GM18858 (cell line): ENCODE results near the gene KRT33A.

Experiments used
- ATAC-seq: cut with Tn5 transposase; IDR thresholded peaks from one replicate; pipeline ENCODE4 v1.9.1; 2021; ENCODE audit not compliant: unreplicated experiment

The KRT33A gene

DNA sequence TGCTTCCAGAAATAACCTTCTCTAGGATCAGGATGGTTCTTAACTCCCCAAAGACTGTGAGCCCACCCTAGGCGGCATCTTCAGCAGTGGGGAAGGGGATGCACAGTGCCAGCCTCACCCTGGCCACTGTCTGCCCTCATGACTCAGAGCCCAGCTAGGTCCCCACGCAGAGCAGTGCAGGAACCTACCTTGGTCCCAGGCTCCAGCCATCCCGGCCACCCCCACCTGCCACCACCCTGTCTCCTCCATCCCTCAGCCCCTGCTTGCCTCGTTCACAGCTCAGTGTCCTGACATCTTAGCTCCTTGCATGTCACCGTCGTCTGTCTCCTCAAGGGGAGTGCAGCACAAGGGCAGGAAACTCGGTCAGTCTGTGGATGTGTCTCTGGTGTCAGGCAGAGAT, 19.0 kb downstream of the KRT33A start:
- no peak for ATAC-seq

GRCh38 chr17:41329279-41329948, 21.2 kb downstream of the KRT33A start:
- ATAC-seq, result no peak

GRCh38 chr17:41328207-41328606, 22.4 kb downstream of the KRT33A start:
- ATAC-seq, result no peak

DNA sequence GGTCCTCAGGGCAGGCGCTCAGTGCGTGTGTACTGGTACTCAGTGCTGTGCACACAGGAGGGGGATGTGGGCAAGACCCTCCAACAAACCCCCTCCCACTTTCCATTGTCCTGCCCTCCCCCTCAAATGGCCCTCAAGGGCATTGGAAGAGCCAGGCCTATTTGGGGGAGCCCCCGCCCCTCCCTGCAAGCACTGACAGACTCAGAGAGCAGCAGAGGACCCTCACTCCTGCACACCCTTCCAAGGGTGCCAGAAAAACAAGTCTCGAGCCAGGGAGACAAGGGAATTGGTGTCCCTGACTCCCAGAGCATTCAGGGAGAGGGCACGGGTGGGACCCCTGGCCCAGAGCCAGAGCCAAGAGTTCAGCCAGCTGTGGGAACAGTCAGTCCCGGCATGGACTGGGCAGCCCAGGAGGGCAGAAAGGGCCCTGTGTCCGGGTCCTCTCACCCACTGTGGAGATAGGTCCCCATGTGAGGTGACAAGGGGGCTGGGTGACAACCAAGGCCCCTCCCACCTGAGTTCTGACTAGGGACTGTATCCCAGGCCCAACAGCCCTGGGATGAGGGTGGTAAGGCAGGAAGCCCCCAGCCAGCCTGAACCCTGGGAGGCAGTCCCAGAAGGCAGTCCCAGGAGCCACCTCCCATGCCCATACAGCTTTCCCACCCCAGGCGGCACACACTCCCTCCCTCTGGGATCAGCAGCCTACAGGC, 23.1 kb downstream of the KRT33A start:
- no peak for ATAC-seq

GRCh38 chr17:41326173-41327145, 24.2 kb downstream of the KRT33A start:
- ATAC-seq, result no peak

- ATAC-seq, result no peak
These were observed 25.0 kb downstream of the KRT33A start for GRCh38 chr17:41325611-41326010.

DNA sequence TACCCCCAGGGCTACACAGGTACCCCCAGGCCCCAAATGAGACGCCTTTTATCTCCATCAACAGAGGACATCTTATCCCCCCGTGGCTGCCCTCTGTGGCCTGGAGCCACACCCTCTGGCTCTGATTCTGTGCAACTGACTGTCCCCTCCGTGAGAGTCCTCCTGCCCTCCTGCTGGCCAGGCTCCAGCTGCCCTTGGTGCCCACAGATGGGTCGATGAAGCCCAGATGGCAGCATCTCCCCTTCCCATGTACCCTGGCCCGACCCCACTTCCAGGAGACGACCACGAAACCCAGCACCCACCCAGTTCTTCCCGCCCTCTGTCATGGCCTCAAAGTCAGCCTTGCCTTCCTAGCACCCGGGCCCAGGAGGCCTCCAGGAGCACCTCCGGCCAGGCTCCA, 25.5 kb downstream of the KRT33A start:
- no peak for ATAC-seq

DNA sequence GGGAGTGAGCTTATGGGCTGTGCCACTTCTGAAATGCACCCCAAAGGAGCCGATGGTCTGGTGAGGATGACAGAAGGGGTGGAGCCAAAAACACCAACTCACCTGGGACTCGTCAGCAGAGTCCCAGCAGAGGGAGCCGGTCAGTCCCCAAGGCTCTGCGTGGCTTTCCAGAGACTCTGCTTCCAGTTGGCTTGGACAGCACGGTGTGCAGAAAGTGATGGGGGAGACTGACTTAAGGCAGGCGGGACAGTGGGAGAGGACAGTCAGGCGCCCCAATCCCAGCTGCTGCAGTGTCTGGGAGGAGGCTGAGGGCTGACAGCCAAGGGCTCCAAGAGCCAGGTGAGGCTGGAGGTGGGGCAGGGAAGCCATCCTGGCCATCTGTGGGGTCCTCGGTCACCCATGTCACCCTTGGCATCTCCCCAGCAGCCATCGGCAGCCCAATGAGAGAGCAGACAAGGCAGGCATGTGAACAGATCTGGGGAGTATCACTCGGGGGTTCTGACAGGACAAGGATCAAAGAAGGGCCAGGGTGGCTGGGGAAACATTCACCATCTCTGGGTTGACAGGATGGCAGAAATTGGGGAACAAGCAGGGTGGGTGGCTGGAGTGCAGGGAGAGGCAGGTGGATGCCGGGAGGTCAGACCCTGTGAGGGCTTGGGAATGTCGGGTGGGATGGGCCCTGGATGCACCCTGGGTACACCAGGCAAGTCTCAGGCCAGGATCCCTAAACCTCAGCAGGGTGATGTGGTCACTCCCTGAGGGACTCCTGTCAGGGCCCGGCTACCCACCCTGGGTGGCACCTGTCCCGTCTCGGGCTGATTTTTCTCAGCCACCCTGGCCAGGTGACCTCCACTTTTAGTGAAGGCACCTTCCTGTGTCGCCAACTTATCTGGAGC, 26.2 kb downstream of the KRT33A start:
- no peak for ATAC-seq

DNA sequence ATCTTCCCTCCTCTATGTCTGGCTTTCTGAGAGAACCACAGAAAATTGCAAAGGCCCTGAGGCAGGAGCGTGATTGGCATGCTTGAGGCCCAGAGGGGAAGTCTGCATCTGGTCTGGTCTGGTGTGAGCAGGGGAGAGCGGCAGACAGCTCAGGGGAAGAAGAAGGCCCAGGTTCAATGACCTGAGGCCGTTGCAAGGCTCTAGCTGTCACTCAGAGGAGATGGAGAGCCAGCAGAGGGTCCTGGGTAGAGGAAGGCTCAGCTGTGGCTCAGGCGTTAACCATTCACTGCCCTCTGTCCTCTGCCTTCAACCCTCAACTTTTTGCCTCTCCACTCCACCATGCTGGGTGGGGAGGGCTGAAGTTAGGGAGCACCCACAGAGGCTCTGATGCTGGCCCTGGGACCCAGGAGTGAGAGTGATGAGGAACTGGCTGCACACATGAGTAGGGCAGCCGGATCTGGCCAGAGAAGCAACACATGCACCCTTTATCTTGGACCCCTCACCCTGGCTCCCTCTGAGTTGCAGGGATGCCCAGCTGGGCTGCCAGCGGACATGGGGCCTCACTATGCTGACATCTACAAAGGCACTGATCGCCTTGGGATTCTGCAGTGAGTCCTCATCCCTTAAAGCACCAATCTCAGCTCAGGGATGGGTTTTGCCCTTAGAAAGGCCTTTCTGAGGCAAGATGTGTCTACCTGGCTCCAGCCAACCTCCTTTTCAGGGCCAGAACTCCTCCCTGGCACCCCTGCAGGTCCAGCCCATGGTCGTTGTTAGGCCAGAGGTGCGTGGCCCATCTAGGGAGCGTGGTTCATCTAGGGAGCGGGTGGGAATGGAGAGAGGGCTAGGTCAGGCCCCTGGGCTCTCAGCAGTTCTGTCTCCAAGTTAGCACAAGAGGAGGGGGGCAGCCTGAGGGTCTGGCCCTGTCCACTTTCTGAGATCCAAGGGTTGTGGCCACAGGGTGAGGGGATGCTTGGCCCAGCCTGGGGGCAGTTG, 27.4 kb downstream of the KRT33A start:
- ATAC-seq, result no peak

- no peak for ATAC-seq
These were observed 28.3 kb downstream of the KRT33A start for GRCh38 chr17:41322094-41322902.

DNA sequence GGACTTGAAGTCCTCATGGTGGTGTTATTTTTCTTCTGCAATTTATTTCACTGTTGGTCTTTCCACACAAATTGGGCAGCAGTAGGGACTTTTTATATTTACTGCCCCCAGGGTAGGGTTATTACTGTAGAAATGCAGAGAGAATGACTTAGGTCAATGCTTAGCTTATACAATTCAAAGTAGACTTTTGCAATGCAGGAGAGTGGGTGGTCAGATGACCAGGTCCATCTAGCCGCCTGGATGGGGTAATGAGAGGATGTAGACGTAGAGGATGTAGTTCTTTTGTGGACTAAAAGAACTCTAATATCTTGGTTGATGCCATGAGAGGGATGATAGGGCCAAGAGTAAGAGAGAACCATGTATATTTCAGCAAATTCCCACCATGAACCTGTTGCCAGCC, 32.4 kb downstream of the KRT33A start:
- ATAC-seq, result no peak

- no peak for ATAC-seq
These were observed 34.7 kb downstream of the KRT33A start for GRCh38 chr17:41315814-41316445.

GRCh38 chr17:41315204-41315794, 35.3 kb downstream of the KRT33A start, which contains the start of gene KRTAP17-1:
TSS of gene KRTAP17-1 (minus strand) at chr17:41315710. CDS start at chr17:41315650, 60 bp downstream.
- ATAC-seq, result no peak

DNA sequence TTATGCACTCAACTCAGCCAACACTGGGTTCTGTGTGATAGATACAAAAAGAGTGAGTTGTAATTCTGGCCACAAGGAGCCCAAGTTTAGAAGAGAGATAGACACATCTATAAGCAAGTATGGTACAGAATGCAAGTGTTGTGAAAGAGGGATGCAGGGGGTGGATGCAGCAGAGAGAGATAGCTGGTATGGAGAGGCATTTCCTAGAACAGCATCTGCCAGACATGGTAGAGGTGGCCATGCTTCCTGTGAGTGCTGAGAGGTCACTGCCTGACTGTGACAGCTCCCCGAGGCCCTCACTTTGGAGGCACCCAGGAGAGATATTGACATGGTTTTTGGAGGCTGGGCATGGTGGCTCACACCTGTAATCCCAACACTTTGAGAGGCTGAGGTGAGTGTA, 39.5 kb downstream of the KRT33A start:
- no peak for ATAC-seq

DNA sequence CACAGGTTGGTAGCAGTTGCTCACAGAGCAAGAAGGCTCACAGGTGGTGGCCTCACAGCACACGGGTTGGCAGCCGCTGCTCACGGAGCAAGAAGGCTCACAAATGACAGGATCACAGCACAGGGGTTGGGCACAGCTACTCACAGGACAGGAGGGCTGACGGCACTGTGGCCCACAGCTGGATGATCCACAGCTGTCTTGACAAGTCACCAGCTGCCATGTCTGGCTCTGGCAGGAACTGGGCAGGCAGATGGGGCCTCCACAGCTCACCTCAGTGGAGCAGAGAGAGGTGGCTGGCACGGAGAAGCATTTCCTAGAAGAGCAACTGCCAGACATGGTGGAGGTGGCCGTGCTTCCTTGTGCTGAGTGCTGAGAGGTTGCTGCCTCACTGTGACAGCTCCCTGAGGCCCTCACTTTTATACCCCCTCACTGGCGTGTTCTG, 41.7 kb downstream of the KRT33A start, which contains the start of gene KRTAP16-1:
Gene KRTAP16-1 (minus strand): TSS at position 392 of the 442 bp plus-strand sequence. CDS start 56 bp downstream, at position 336.
- no peak for ATAC-seq

DNA sequence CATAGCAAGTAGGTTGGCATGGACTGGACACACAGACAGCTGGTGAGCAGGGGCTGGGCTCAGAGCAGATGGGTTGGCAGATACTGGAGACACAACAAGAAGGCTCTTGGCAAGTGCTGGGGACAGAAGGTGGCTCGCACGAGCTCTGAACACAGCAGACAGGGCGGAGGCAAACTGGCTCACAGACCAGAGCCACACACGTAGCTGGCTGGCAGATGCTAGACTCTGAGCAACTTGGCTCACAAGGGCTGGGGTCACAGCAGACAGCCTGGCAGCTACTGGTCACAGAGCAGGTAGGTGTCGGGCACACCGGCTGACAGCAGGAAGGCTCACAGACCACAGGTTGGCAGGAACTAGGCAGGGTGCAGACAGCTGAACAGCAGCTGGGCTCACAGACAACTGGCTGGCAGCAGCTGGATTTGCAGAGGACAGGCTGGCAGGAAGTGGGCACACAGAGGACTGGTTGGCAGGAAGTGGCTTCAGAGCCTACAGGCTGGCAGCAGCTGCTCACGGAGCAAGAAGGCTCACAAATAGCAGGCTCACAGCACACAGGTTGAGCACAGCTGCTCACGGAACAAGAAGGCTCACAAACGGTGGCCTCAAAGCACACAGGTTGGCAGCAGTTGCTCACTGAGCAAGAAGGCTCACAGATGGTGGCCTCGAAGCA, 42.2 kb downstream of the KRT33A start:
- ATAC-seq, result no peak

DNA sequence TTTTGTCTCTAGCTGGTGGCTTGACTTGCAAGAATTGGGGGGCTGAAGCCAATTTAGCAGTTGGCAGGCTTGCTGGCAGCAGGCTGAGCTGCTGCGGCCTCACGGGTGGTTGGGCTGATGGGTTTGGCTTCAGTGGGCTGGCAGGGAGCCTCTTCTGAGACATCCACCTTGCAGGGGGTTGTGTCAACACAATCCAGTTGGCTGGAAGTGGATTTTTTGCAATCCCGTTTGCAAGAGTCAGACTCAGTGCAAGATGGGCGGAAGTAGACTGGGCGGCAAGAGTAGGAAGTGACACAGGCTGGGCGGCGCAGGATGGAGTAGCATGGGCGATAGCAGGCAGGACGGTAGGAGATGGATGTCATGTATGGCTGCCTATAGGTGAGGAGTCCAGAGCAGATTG, 43.0 kb downstream of the KRT33A start:
- no peak for ATAC-seq
